Inflammatory macrophage treated with lipopolysaccharide for 4 hours (primary cell): Measurements from ENCODE around the gene MDH2.
"Not testable (repeated sequence)": the region's sequence is repeated elsewhere in the genome, so short reads cannot be mapped to it uniquely, and the experiment has no call there.

Experiments used
- DNase-seq: peaks from one replicate; pipeline ENCODE4 v3.0.0-alpha.2; 2020

The MDH2 gene, protein sequence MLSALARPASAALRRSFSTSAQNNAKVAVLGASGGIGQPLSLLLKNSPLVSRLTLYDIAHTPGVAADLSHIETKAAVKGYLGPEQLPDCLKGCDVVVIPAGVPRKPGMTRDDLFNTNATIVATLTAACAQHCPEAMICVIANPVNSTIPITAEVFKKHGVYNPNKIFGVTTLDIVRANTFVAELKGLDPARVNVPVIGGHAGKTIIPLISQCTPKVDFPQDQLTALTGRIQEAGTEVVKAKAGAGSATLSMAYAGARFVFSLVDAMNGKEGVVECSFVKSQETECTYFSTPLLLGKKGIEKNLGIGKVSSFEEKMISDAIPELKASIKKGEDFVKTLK

DNA sequence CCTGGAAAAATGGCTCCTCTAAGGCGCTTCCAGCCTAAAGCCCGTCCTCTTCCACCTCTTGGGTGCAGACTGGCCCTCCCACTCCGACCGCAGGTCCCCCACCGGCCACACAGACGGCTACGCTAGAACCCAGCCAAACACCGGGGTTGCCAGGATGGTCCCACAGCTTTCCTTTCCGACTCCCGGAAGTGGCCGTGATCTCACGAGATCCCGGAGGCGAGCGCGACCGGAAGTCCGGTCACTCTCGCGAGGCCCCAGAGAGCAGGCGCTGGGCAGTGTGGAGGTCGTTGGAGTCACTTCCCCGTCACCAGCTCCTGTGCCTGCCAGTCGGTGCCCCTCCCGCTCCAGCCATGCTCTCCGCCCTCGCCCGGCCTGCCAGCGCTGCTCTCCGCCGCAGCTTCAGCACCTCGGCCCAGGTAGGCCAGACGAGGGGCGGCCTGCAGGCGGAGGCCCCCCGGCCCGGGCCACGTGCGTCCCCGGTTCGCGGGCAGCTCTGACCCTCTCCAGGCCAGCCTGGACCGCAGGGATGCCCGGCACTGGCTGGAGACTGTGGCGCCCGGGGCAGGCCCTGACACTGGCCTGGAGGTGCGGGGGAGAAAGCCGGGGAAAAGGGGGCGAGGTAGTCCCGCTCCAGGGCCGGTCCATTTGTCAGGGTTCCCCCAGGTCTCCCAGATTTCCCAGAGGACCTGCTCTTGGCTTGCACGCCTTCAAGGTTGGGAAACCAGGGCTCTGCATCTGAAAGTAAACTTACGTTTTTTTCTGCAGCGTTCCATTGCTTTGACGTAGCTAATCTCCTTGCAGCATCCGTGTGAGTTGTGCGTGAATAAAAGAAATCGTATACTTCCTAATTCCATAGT is at the start of gene MDH2, which contains the start of gene STYXL1:
TSS of gene MDH2 (plus strand) at position 296 of the 857 bp plus-strand sequence. CDS start at position 351, 55 bp downstream.
TSS of gene STYXL1 (minus strand) at position 190 of the 857 bp plus-strand sequence. CDS start 17,477 bp downstream, outside the sequence.
- peak; percentile 98 for DNase-seq

- DNase-seq, result no peak
Observed at GRCh38 chr7:76000566-76000965, 47.3 kb upstream of the MDH2 start.

GRCh38 chr7:76002139-76002538 is 45.8 kb upstream of the MDH2 start:
- DNase-seq, result no peak

DNA sequence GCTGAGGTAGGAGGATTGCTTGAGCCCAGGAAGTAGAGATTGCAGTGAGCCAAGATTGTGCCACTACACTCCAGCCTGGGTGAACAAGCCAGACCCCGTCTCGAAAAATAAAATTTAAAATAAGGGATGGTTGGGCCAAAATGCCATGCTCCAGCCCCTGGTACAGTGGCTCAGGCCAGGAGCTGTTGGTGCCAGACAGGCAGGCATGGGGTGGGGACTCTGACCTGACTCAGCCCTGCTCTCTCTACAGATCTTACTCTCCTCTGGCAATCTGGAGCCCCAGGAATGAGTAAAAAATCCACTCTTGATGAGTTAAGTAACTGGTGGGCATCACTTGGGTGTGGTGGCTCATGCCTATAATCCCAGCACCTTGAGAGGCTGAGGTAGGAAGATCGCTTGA is 45.1 kb upstream of the MDH2 start:
- DNase-seq, result no peak

DNA sequence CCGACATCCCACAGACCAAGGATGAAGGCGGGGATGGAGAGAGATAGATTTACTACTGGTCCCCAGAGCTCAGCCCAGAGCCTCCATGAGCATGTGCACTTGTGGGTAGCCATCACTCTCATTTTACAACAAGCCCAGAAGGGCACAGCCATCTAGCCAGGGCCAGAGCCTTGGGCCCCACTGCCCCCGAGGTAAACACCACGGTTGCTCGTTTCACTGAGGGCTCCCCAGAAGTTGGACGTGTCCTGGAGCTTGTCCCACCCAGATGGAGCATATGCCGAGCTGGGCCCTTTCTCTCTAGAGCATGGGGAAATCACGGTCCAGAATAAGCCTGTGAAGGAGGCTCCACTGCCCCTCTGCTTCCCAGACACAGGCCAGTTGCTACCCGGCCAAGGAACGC is 44.6 kb upstream of the MDH2 start:
- no peak for DNase-seq

- not testable (repeated sequence) for DNase-seq
Observed at GRCh38 chr7:76005004-76005403, 42.9 kb upstream of the MDH2 start.

DNA sequence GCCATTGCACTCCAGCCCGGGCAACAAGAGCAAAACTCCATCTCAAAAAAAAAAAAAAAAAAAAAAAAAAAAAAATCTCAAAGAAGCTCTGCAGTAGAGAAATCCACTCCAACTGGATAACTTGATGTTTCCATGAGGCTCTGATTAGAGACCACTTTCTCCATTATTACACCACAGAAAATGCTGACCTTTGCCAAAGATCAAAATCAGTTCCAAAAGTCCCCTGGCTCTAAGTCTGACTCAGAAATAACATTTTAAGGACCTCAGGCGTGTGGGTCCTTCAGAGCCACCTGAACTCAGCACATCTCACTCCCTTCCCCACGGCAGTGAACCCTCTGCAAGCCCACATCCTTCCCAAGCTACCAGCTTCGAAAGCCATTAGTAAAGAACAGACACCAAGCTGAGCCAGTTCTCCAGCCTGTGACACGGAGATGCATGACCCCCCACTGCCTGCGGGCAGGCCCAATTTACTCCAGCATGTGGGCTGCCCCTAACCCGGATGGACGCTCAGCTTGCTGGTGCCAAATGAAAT is 39.7 kb upstream of the MDH2 start:
- DNase-seq, result peak; percentile 13

- no peak for DNase-seq
Observed at GRCh38 chr7:76009672-76010600, 38.0 kb upstream of the MDH2 start.

GRCh38 chr7:76011442-76011861 is 36.5 kb upstream of the MDH2 start:
- DNase-seq, result no peak

GRCh38 chr7:76016191-76016947 is 31.5 kb upstream of the MDH2 start:
- DNase-seq, result no peak

DNA sequence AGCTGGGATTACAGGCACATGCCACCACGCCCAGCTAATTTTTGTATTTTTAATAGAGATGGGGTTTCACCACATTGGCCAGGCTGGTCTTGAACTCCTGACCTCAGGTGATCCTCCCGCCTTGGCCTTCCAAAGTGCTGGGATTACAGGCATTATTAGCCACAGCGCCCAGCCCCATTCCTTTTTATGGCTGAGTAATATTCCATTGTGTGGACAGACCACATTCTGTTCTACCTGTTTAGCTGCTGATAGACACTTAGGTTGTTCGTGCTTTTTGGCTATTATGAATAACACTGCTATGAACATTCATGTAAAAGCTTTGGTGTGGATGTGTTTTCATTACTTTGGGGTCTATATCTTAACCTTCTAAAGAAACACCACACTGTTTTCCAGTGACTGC is 29.4 kb upstream of the MDH2 start:
- DNase-seq, result not testable (repeated sequence)

GRCh38 chr7:76020031-76020714 is 27.7 kb upstream of the MDH2 start:
- DNase-seq, result peak; percentile 65

GRCh38 chr7:76022026-76022780 is 25.7 kb upstream of the MDH2 start:
- DNase-seq, result no peak

DNA sequence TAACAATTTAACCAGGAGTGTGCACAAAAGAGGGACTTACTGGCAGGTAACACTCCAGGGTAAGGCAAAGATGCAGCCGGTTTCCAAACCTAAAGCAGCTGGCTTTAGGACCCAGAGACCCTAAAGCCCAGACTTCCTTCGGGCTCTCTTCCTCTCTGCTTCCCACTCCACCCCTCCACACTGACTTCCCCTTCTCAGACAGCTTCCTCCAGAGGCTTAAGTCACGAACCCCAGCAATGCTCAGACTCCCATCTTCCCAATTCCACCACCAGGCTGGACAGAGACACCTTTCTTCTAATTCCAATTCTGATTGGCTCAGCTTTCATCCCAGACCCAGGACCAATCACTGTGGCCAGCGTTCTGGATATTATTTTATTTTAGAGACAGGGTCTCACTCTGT is 24.9 kb upstream of the MDH2 start:
- peak; percentile 84 for DNase-seq

GRCh38 chr7:76029682-76030081 is 18.2 kb upstream of the MDH2 start:
- DNase-seq, result not testable (repeated sequence)

- no peak for DNase-seq
Observed at GRCh38 chr7:76031964-76032363, 15.9 kb upstream of the MDH2 start.

DNA sequence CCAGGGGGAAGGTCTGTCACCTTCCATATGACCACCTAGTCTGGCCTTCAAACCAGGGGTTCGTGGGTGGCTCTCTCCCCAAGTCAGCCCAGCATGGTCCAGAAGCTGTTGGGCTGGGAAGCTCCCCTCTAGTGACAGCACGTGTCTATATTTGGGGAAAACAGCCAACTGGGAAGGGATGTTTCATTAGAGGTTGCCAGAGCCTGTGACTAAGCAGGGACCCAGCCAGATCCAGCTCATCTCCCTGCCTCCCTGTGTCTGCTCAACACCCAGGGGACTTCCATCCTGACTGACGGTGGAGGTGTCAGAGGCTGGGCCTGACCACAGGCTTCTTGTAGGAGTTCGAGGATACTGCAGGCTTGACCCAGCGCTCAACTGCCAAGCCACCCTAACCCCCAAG is 10.6 kb upstream of the MDH2 start:
- no peak for DNase-seq

DNA sequence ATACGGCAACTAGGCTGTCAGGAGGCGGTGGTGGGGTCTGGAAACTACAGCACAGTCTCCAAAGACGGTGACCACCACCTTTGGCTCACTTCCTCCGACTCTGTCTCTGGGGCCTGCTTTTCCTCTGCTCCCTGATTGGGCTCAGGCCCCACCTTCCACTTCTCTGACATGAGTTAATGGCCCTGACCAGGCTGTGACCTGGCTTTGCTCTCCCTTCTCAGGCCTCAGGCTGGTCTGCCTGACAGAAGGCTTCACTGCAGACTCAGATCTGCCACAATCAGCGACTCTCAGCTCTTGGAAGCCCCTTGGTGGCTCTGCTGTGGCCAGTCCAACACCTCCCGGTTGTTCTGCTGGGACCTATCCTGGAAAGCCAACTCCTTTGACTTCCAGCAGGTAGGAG is 7.8 kb upstream of the MDH2 start:
- DNase-seq, result no peak

- DNase-seq, result peak; percentile 57
Observed at GRCh38 chr7:76044375-76044865, 3.5 kb upstream of the MDH2 start.

DNA sequence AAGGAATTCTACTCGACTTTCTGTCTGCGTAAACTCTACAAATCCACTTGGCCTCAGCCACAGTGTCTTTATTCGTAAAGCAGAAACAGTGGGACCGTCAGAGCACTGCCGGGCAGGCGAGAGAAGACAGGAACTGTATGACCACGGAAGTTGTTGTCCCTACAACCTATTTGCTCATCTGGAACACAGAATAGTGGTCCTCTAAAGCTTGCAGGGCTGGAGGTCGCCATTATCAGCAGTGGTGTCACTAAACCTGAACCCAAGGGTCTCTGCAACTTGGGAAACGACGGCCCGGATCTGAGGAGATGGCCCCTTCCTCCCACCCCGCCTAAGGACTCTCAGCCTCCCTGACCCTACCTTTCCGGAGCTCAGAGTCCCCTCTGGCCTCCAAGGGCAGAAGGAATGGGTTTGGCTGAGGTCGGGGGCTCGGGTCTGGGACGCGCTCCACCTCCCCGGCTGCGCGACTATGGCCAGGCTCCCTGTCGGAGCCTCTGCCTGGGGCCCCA is 548 bp upstream of the MDH2 start:
- peak; percentile 52 for DNase-seq
